ENCODE data around the gene NUDT11. TPM values are rescaled to one million over a fixed set of nuclear protein-coding genes. Genes with fewer than 3 reads are reported as not detected.

Gene NUDT11
- total and polyA plus RNA-seq, 2 donors (not counting 1 experiment from before 2014, with no cell fraction given) = 0.10 TPM; not detected in 1

DNA sequence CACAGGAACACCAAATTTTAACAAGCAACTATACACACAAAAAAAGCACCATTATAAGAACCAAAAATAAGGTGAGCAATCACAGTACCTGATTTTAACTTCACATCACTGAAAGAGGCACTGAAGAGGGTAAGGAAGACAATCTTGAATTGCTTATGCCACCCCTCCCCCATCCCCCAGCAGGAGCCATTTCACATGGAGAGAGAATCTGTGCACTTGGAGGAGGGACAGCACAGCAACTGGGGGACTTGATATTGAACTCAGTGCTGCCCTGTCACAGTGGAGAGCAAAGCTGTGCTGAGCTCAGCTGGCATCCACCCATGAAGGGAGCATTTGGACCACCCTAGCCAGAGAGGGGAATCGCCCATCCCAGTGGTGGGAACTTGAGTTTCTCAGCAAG lies 56.0 kb downstream of the NUDT11 start:
- no peak overlapping the region for H3K4me2 ChIP-seq (replicated peaks; ENCODE audit: low read depth, low read length, poor library complexity, severe bottlenecking)
- no peak for DNase-seq
- no peak for ATAC-seq (ENCODE audit: low read depth)
- POLR2A ChIA-PET = no interaction called here
- no peak for TF ChIP-seq EZH2 (IDR thresholded peaks at IDR 0.05; ENCODE audit: borderline replicate concordance, insufficient read depth, low read depth, low read length, poor library complexity, severe bottlenecking)
- TF ChIP-seq CTCF (IDR thresholded peaks at IDR 0.05) = no peak
- H3K9me3 ChIP-seq (ENCODE audit: control extremely low read depth in 1 of 3, control insufficient read depth in 2 of 3, insufficient read depth in 1 of 3, low read length in 2 of 3) = no peaks in the 10 kb centered on the region
- no peak overlapping the region for H3K4me3 ChIP-seq (ENCODE audit: control extremely low read depth in 1 of 5, extremely low read depth in 1 of 5, insufficient read depth in 1 of 5, low read depth in 2 of 5, low read length in 4 of 5)
- Mint-ChIP-seq H3K27me3 (peaks cover 4% of the 10 kb centered on the region), H3K27ac (no peak overlapping the region), H3K9me3 (ENCODE audit: insufficient read depth) (peaks cover 4% of the 10 kb centered on the region), H3K4me3 (no peak overlapping the region), H3K4me1 (no peaks in the 10 kb centered on the region)
- H3K27ac ChIP-seq (ENCODE audit: low read length in 2 of 2) = no peak overlapping the region
- no CpG with 5 or more reads among the region's 1 CpG for WGBS (ENCODE audit: insufficient coverage)
- no peak overlapping the region for H3K9ac ChIP-seq (ENCODE audit: low read length)
- H2AFZ ChIP-seq (ENCODE audit: insufficient read depth, low read depth, low read length, poor library complexity, severe bottlenecking) = no peak overlapping the region
- H3K79me2 ChIP-seq (ENCODE audit: control insufficient read depth, insufficient read depth, low read length) = no peaks in the 10 kb centered on the region
- H3K36me3 ChIP-seq (replicated peaks in 1 of 2; ENCODE audit: control extremely low read depth in 1 of 2, control insufficient read depth in 1 of 2, extremely low read depth in 1 of 2, insufficient read depth in 2 of 2, low read length in 1 of 2) = no peaks in the 10 kb centered on the region
- no peaks in the 10 kb centered on the region for H3K27me3 ChIP-seq (replicated peaks in 1 of 4; ENCODE audit: control extremely low read depth in 1 of 4, control insufficient read depth in 3 of 4, insufficient read depth in 4 of 4, low read length in 3 of 4)
- no peaks in the 10 kb centered on the region for H4K20me1 ChIP-seq (ENCODE audit: control insufficient read depth, insufficient read depth, low read length, poor library complexity, severe bottlenecking)
- H3K4me1 ChIP-seq (ENCODE audit: control insufficient read depth in 2 of 2, insufficient read depth in 2 of 2, low read length in 2 of 2) = no peaks in the 10 kb centered on the region
- intact Hi-C loops (cut with micrococcal nuclease) = no loop called here
- CTCF ChIA-PET = no interaction called here

Other genes with a start within 250 kb of the NUDT11 start
- gene NUDT10, start 163.8 kb downstream of the NUDT11 start, total RNA-seq = 0.36 and 0.44 TPM in 2 replicates
- gene NUDT10, start 163.8 kb downstream of the NUDT11 start, polyA plus RNA-seq = 0.07 TPM in 1 of 2 replicates, not detected in the other
- gene CENPVL3, start 122.3 kb upstream of the NUDT11 start, total RNA-seq = not detected in 2 replicates
- not detected in 2 replicates for gene CENPVL3, start 122.3 kb upstream of the NUDT11 start, polyA plus RNA-seq
- not detected in 2 replicates for gene CENPVL2, start 186.2 kb upstream of the NUDT11 start, total RNA-seq
- 0.07 TPM in 1 of 2 replicates, not detected in the other for gene CENPVL2, start 186.2 kb upstream of the NUDT11 start, polyA plus RNA-seq
- gene CENPVL1, start 213.9 kb upstream of the NUDT11 start, total RNA-seq = not detected in 2 replicates
- 0.07 TPM in 1 of 2 replicates, not detected in the other for gene CENPVL1, start 213.9 kb upstream of the NUDT11 start, polyA plus RNA-seq
- 13.5 and 14.5 TPM in 2 replicates for gene GSPT2, start 246.8 kb upstream of the NUDT11 start, total RNA-seq
- 1.6 and 3.0 TPM in 2 replicates for gene GSPT2, start 246.8 kb upstream of the NUDT11 start, polyA plus RNA-seq